K562 (cell line): ENCODE data around the gene ZSWIM8.

Source experiments
- CBX5 ChIP-seq: IDR thresholded peaks from 2 replicates; pipeline ENCODE4 v1.6.1; 2014; ENCODE audit warnings: low read depth, borderline replicate concordance
- CHD2 ChIP-seq: IDR thresholded peaks from 2 replicates; pipeline ENCODE4 v1.6.1; 2011; ENCODE audit warnings: low read depth, low read length
- POLR2B ChIP-seq: fragments of 450-650 bp; IDR thresholded peaks from 2 replicates; pipeline ENCODE4 v1.6.1; 2018; ENCODE audit warnings: low read depth; ENCODE audit not compliant: partially characterized antibody
- ZNF217 ChIP-seq: sonication (generic); formaldehyde crosslinking; IDR thresholded peaks from 2 replicates; pipeline ENCODE4 v1.8.0; 2022; ENCODE audit warnings: mild to moderate bottlenecking, missing genetic modification reagents

- TF ChIP-seq CBX5: no peak
- no peak for TF ChIP-seq CHD2
- no peak for TF ChIP-seq POLR2B
- TF ChIP-seq ZNF217 (CRISPR knock-in tag): no peak
Measured at GRCh38 chr10:73789659-73790055, 4.3 kb downstream of the ZSWIM8 start.
